ENCODE measurements around the gene RAB6A.

DNA sequence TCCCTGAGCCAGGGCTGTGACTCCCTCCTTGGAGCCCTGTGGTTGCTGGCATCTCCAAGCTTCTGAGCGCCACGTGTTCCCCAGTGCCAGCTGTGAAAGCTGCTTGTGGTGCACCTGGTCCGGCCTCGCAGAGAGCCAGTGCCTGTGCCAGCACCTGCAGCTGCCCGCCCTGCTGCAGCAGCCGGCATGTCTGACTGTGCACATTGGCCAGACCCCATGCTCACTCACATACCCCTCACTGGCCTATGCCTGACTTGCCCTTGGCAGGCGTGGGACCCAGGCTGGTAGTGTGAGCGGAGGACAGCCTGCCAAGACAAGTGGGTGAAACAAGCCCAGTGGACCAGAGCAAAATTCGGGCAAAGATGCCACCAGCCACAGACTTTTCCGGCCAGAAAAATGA is 36.6 kb upstream of the RAB6A start:
- TF ChIP-seq POLR2A (IDR thresholded peaks at IDR 0.05; ENCODE audit: low read length) (no peak), GATA1 (IDR thresholded peaks at IDR 0.05; ENCODE audit: low read depth, low read length) (no peak)
